ENCODE results near the gene THPO.

The THPO gene

DNA sequence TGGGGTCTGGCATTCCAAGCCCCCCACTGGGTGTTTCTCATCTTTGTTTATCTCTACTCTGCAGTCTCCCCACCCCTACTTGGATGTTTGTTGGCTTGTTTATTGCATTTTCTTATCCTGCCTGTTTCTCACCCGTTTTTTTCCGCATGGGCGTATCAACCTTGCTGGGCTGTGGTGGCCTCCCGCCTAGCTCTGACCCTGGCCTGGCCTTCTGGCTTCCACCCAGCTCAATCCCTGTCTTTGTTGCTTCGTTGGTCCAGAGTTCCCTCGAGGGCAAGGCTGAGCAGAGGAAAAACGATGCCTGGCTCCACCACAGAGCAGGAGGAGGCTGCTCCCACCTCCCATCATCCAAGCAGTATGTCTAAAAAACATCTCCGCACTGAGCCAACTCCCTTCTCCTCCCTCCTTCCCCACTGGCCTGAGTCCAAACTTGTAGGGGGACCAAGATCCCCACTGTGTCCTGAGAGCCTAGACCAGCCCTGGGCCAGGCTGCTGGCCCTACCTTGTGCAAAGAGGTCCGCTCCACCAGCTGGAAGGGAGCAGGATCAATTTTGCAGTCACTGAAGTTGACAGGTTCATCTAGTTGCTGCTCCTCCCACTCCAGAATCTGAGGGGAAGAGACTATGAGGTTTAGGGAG lies 26.4 kb downstream of the THPO start:
- H3K4me1 ChIP-seq (ENCODE audit: control insufficient read depth, insufficient read depth, low read length), result peaks cover 2% of the 10 kb centered on the region
- H3K27me3 ChIP-seq (ENCODE audit: control insufficient read depth, insufficient read depth, low read length), result no peaks in the 10 kb centered on the region
- H3K36me3 ChIP-seq (ENCODE audit: control insufficient read depth, insufficient read depth, low read length), result peaks cover 16% of the 10 kb centered on the region
- no peak overlapping the region for H3K9ac ChIP-seq (ENCODE audit: low read depth, low read length)
- no peak overlapping the region for H3K4me3 ChIP-seq (ENCODE audit: low read depth, low read length)
- H3K9me3 ChIP-seq (ENCODE audit: control insufficient read depth, insufficient read depth, low read length), result no peaks in the 10 kb centered on the region

DNA sequence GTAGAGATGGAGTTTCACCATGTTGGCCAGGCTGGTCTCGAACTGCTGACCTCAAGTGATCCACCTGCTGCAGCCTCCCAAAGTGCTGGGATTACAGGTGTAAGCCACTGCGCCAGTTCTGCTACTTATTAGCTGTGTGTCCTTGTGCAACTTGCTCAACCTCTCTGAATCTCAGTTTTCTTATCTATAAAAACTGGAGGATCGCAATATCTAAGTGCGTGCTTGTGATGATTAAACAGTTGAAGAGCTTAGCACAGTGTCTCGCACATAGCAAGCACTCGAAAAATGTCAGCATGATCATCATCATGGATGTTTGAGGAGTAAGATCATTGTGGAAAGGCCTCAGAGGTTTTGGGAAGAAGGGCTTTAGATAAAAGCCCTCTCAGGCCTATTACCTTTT lies 27.4 kb downstream of the THPO start:
- Histone ChIP-seq H3K4me1 (ENCODE audit: control insufficient read depth, insufficient read depth, low read length) (peaks cover 5% of the 10 kb centered on the region), H3K9ac (ENCODE audit: low read depth, low read length) (no peak overlapping the region), H3K36me3 (ENCODE audit: control insufficient read depth, insufficient read depth, low read length) (peaks cover 16% of the 10 kb centered on the region), H3K27me3 (ENCODE audit: control insufficient read depth, insufficient read depth, low read length) (no peaks in the 10 kb centered on the region), H3K9me3 (ENCODE audit: control insufficient read depth, insufficient read depth, low read length) (no peaks in the 10 kb centered on the region), H3K4me3 (ENCODE audit: low read depth, low read length) (no peak overlapping the region)

DNA sequence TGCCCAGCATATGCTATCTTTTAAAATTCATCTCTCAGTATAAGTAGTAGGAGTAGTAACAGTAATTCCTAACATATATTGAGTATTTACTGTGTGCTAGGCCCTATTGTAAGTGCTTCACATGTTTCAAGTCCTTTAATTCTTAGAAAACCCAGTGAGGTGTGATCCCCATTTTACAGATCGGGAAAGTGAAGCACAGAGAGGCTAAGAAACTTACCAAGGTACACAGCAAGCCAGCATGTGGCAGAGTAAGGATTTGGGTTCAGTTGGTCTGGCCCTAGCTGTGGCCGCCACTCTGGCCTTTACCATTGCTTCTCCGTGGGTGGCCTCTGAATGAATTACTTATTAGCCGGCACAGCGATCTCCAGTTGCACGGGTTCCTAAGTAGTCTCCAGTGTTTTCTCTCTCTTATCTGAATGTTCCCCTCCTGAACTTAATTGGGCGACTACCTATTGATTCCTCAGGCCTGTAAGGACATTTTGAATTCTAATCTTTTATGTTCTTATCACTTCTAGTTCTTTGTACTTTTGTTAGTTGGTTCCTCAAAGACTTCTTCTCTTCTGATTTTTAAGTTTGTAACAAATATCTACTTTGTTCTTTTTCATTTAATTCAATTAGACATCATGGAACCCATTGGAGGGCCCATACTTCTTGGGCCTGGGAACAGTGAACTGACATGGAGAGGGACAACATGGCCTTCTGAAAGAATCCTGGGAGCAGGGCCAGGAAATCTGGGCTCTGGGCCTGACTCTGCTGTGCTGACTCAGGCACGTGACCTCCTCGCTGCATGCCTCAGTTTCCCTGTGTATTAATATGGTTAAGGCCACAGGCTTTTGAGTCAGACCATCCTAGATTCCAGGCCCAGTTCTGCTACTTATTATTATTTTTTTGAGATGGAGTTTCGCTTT lies 28.2 kb downstream of the THPO start:
- Histone ChIP-seq H3K9ac (ENCODE audit: low read depth, low read length) (no peak overlapping the region), H3K9me3 (ENCODE audit: control insufficient read depth, insufficient read depth, low read length) (no peaks in the 10 kb centered on the region), H3K27me3 (ENCODE audit: control insufficient read depth, insufficient read depth, low read length) (no peaks in the 10 kb centered on the region), H3K36me3 (ENCODE audit: control insufficient read depth, insufficient read depth, low read length) (peaks cover 17% of the 10 kb centered on the region), H3K4me1 (ENCODE audit: control insufficient read depth, insufficient read depth, low read length) (peaks cover 3% of the 10 kb centered on the region), H3K4me3 (ENCODE audit: low read depth, low read length) (no peak overlapping the region)

DNA sequence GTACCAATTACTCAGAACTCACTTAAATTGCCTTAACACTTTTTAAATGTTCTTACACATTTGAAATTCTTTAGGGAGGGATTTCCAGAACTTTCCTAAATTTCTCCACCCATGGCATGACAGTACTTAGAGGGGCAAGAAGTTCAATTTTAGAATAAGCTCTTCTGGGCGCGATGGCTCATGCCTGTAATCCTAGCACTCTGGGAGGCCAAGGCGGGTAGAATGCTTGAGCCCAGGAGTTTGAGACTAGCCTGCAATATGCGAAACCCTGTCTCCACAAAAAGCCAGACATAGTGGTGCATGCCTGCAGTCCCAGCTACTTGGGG lies 30.0 kb downstream of the THPO start:
- peaks cover 11% of the 10 kb centered on the region for H3K36me3 ChIP-seq (ENCODE audit: control insufficient read depth, insufficient read depth, low read length)

DNA sequence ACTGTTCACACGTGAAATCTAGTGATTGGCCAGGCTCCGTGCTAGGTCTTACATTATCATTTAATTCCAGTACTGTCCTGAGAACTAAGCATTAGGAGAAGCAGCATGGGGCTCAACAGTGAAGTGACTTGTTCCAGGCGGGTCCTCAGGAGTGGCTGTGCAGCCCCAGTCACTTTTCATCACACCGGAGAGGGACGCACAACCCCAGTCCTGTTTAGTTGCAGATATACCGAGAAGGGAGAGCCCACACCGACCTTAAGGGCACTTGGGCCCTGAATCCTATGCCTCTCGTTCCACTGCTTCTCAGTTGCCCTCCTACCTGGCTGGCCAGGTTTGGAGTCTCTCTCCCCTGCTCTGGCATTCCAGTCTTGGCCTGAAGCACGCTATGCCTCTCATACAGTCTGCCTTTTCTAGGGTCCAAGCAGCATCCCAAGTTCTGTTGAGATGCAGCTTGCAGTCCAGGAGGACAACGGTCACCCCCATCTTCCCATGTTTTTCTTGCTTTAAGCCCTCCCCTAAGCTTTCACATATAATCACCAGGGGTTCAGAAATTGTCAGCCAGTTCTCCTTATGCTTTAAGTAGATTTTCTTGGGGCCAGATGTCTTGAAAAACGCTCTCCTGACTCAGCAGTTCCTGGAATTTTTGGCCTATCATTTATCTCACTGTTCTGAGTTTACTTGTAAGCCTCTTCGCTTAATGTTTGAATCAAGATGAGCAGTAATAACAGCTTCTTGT lies 30.5 kb downstream of the THPO start:
- Histone ChIP-seq H3K9me3 (ENCODE audit: control insufficient read depth, insufficient read depth, low read length) (no peaks in the 10 kb centered on the region), H3K4me1 (ENCODE audit: control insufficient read depth, insufficient read depth, low read length) (peaks cover 2% of the 10 kb centered on the region), H3K9ac (ENCODE audit: low read depth, low read length) (no peak overlapping the region), H3K4me3 (ENCODE audit: low read depth, low read length) (no peak overlapping the region), H3K36me3 (ENCODE audit: control insufficient read depth, insufficient read depth, low read length) (peaks cover 11% of the 10 kb centered on the region), H3K27me3 (ENCODE audit: control insufficient read depth, insufficient read depth, low read length) (no peaks in the 10 kb centered on the region)

More for the DNA sequence above, 30.0 kb downstream of the THPO start:
- Histone ChIP-seq H3K4me3 (ENCODE audit: low read depth, low read length) (no peak overlapping the region), H3K27me3 (ENCODE audit: control insufficient read depth, insufficient read depth, low read length) (no peaks in the 10 kb centered on the region), H3K4me1 (ENCODE audit: control insufficient read depth, insufficient read depth, low read length) (peaks cover 2% of the 10 kb centered on the region), H3K9me3 (ENCODE audit: control insufficient read depth, insufficient read depth, low read length) (no peaks in the 10 kb centered on the region), H3K9ac (ENCODE audit: low read depth, low read length) (no peak overlapping the region)

DNA sequence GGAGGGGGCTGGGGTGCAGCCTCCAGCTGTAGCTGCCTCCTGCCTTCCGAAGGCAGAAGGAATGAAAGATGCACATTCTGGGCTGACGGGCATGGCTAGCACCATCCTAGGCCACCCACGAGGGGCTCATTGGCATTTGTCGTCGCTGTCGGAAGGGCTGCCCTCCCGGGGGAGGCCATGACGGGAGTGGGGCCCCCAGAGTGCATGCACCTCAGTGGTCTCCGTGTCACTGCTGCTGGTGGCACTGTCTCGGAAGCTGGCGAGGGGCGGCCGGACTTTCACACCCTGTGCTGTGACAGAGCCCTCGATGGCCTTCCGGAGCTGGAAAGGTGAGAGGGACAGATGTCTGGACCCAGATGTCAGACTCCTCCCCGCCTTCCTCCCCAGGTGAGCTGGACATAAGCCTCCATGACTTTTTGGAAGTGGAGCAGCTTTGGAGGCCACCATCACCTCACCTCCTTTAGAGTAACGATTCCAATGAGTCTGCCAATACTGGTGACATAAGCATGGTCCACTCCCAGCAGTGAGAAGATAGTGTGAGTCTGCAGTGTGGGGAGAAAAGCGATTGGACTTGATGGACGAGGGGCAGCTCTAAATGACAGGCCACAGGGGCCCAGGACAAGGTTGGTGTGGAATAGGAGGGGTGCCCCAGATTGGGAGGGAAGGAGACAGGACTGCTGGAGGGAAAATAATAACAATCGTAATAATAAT lies 31.4 kb downstream of the THPO start:
- no peak overlapping the region for H3K4me3 ChIP-seq (ENCODE audit: low read depth, low read length)
- H3K9me3 ChIP-seq (ENCODE audit: control insufficient read depth, insufficient read depth, low read length), result no peaks in the 10 kb centered on the region
- H3K4me1 ChIP-seq (ENCODE audit: control insufficient read depth, insufficient read depth, low read length), result peaks cover 2% of the 10 kb centered on the region
- no peak overlapping the region for H3K9ac ChIP-seq (ENCODE audit: low read depth, low read length)
- H3K36me3 ChIP-seq (ENCODE audit: control insufficient read depth, insufficient read depth, low read length), result peaks cover 8% of the 10 kb centered on the region
- no peaks in the 10 kb centered on the region for H3K27me3 ChIP-seq (ENCODE audit: control insufficient read depth, insufficient read depth, low read length)

DNA sequence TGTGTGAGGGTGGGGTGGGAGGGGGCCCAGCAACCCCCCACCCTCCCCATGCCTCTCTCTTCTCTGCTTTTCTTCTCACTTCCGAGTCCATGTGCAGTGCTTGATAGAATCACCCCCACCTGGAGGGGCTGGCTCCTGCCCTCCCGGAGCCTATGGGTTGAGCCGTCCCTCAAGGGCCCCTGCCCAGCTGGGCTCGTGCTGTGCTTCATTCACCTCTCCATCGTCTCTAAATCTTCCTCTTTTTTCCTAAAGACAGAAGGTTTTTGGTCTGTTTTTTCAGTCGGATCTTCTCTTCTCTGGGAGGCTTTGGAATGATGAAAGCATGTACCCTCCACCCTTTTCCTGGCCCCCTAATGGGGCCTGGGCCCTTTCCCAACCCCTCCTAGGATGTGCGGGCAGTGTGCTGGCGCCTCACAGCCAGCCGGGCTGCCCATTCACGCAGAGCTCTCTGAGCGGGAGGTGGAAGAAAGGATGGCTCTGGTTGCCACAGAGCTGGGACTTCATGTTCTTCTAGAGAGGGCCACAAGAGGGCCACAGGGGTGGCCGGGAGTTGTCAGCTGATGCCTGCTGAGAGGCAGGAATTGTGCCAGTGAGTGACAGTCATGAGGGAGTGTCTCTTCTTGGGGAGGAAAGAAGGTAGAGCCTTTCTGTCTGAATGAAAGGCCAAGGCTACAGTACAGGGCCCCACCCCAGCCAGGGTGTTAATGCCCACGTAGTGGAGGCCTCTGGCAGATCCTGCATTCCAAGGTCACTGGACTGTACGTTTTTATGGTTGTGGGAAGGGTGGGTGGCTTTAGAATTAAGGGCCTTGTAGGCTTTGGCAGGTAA lies 32.5 kb downstream of the THPO start:
- no peak overlapping the region for H3K9ac ChIP-seq (ENCODE audit: low read depth, low read length)
- H3K27me3 ChIP-seq (ENCODE audit: control insufficient read depth, insufficient read depth, low read length), result no peaks in the 10 kb centered on the region
- no peak overlapping the region for H3K4me3 ChIP-seq (ENCODE audit: low read depth, low read length)
- H3K36me3 ChIP-seq (ENCODE audit: control insufficient read depth, insufficient read depth, low read length), result peaks cover 12% of the 10 kb centered on the region
- no peaks in the 10 kb centered on the region for H3K9me3 ChIP-seq (ENCODE audit: control insufficient read depth, insufficient read depth, low read length)
- peaks cover 2% of the 10 kb centered on the region for H3K4me1 ChIP-seq (ENCODE audit: control insufficient read depth, insufficient read depth, low read length)

DNA sequence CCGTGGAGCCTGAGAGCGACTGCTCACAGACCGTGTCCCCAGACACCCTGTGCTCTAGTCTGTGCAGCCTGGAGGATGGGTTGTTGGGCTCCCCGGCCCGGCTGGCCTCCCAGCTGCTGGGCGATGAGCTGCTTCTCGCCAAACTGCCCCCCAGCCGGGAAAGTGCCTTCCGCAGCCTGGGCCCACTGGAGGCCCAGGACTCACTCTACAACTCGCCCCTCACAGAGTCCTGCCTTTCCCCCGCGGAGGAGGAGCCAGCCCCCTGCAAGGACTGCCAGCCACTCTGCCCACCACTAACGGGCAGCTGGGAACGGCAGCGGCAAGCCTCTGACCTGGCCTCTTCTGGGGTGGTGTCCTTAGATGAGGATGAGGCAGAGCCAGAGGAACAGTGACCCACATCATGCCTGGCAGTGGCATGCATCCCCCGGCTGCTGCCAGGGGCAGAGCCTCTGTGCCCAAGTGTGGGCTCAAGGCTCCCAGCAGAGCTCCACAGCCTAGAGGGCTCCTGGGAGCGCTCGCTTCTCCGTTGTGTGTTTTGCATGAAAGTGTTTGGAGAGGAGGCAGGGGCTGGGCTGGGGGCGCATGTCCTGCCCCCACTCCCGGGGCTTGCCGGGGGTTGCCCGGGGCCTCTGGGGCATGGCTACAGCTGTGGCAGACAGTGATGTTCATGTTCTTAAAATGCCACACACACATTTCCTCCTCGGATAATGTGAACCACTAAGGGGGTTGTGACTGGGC lies 33.3 kb downstream of the THPO start:
- Histone ChIP-seq H3K27me3 (ENCODE audit: control insufficient read depth, insufficient read depth, low read length) (no peaks in the 10 kb centered on the region), H3K9ac (ENCODE audit: low read depth, low read length) (no peak overlapping the region), H3K4me3 (ENCODE audit: low read depth, low read length) (no peak overlapping the region)

DNA sequence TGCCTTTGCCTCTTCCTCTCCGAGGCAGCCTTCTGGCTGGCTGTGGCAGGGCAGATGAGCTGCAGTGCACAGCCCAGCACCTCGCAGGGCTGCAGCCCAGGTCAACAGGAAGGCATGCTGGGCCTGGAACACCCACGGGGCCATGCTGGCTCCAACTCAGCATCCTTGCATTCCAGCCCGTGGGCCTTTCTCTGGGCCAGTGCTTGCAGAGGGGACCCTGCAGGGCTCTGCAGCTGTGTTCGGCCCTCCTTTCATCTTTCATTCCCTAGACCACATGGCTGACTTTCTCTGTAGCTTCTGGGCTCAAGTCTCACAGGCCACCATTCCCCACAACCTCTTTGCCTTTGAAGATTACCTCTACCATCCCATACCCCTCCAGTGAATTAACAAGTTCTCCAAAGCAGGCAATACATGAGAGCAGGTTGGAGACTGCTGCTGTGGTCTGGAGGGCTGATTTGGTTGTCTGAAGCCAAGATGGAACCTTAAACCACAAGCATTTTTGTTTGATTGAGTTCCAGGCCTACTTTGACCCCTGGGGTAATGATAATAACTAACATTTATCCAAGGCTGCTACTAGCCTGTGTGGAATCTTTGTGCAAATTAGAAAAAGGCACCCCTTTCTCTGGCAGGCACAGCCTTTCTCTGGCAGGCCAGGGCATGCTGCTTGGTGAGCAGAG lies 34.7 kb downstream of the THPO start:
- Histone ChIP-seq H3K9ac (ENCODE audit: low read depth, low read length) (no peak overlapping the region), H3K27me3 (ENCODE audit: control insufficient read depth, insufficient read depth, low read length) (no peaks in the 10 kb centered on the region), H3K9me3 (ENCODE audit: control insufficient read depth, insufficient read depth, low read length) (no peaks in the 10 kb centered on the region), H3K4me1 (ENCODE audit: control insufficient read depth, insufficient read depth, low read length) (peaks cover 2% of the 10 kb centered on the region), H3K4me3 (ENCODE audit: low read depth, low read length) (no peak overlapping the region), H3K36me3 (ENCODE audit: control insufficient read depth, insufficient read depth, low read length) (peaks cover 12% of the 10 kb centered on the region)

More for the DNA sequence above, 33.3 kb downstream of the THPO start:
- Histone ChIP-seq H3K9me3 (ENCODE audit: control insufficient read depth, insufficient read depth, low read length) (no peaks in the 10 kb centered on the region), H3K36me3 (ENCODE audit: control insufficient read depth, insufficient read depth, low read length) (peaks cover 12% of the 10 kb centered on the region), H3K4me1 (ENCODE audit: control insufficient read depth, insufficient read depth, low read length) (peaks cover 2% of the 10 kb centered on the region)

DNA sequence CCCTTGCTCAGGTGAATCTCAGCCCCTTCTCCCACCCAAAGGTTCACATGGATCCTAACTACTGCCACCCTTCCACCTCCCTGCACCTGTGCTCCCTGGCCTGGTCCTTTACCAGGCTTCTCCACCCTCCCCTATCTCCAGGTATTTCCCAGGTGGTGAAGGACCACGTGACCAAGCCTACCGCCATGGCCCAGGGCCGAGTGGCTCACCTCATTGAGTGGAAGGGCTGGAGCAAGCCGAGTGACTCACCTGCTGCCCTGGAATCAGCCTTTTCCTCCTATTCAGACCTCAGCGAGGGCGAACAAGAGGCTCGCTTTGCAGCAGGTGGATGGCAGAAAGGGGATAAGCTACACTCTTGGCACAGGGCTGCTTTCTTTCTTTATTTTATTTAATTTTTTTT lies 36.1 kb downstream of the THPO start:
- H3K36me3 ChIP-seq (ENCODE audit: control insufficient read depth, insufficient read depth, low read length), result peaks cover 12% of the 10 kb centered on the region
- H3K9ac ChIP-seq (ENCODE audit: low read depth, low read length), result no peak overlapping the region
- H3K9me3 ChIP-seq (ENCODE audit: control insufficient read depth, insufficient read depth, low read length), result no peaks in the 10 kb centered on the region
- H3K4me3 ChIP-seq (ENCODE audit: low read depth, low read length), result no peak overlapping the region
- peaks cover 4% of the 10 kb centered on the region for H3K4me1 ChIP-seq (ENCODE audit: control insufficient read depth, insufficient read depth, low read length)
- H3K27me3 ChIP-seq (ENCODE audit: control insufficient read depth, insufficient read depth, low read length), result no peaks in the 10 kb centered on the region

All from iPS-15b (cell line).